Subcutaneous adipose tissue (tissue), 4 donors: ENCODE data around the gene SLC7A4. TPM values are rescaled to one million over a fixed set of nuclear protein-coding genes. Genes with fewer than 3 reads are reported as not detected.

Experiments used
- CTCF ChIP-seq: fragments of 450-650 bp; IDR thresholded peaks from one replicate; pipeline ENCODE4 v1.5.1; 2016; ENCODE audit warnings: low read depth, mild to moderate bottlenecking, control low read depth, antibody characterized with exemption, moderate library complexity
- total RNA-seq, 4 donors: library from RNA; depleted of rRNA; stranded (reverse); fragments of >200 nt; gene quantifications; one replicate each; pipeline ENCODE4 v1.1.0, GENCODE V29; 2016

The SLC7A4 gene
- total RNA-seq, 4 donors from 2014 or later = 0.94 to 4.4 (median 2.1) TPM

- no peak for TF ChIP-seq CTCF
Observed at GRCh38 chr22:20992456-20993303, 39.7 kb downstream of the SLC7A4 start.

GRCh38 chr22:20992056-20992442 lies 40.3 kb downstream of the SLC7A4 start:
- no peak for TF ChIP-seq CTCF

DNA sequence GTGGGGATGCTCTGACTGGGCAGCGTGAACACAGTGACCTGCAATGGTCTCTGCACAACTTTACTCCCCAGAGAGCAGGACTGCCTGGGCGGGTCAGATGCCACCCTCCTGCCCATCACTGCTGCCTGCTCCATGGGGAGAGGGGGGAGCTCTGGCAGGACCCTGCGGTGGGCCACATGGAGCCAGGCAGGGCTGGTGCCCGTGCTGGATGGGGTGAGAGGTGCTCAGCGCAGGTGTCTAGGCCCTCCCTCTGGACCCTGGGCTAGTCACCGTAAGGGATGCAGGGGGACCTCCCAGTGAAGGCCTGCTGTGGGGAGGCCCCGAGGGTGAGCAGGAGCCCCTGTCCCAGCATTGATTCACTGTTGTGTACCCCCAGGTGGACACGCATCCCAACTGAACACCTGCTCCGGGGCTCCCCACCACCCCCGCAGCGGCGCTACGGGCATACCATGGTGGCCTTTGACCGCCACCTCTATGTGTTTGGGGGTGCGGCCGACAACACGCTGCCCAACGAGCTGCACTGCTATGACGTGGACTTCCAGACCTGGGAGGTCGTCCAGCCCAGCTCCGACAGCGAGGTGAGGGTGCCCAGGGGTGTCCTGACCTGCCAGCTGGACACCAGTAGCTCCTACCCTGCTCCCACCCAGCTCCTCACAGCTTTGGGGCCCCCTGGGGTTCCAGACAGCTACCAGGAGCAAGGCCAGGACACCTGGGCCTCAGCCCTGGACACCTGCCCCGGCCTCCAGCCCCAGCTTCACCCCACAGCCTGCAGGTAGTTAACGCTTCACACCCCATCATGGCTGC lies 40.9 kb downstream of the SLC7A4 start:
- no peak for TF ChIP-seq CTCF

GRCh38 chr22:20990184-20991180 lies 41.9 kb downstream of the SLC7A4 start:
- no peak for TF ChIP-seq CTCF

DNA sequence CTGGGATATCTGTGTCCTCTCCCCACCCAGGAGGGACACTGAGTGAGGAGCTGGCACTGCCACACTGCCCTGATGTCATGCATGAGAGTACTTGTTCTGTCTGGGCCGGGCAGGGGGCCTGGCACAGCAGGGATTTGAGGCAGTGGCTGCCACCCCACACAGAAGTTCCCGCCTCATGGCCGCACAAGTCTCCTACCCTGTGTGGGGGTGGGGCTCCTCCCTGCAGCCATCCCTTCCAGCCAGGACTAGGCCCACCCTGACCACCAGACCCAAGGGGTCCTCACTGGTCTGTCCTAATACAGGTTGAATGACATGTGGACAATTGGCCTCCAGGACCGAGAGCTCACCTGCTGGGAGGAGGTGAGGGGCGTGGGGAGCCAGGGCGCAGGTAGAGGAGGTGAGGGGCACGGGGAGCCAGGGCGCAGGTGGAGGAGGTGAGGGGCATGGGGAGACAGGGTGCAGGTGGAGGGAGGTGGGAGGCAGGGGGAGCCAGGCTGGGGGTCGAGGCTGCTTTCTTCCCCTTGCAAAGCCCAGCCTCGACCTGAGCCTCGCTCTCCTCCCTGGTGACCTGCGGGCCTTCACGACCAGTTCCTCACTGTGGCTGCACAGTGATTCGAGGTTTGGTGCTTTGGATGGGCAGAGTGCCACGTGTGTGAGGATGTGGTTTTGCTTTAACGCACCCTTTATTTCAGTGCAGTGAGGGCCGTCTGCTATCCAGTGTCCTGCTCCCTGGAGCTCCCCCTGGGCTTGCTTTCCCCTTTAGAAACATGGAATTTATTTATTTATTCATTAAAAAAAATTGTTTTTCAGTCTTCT lies 42.8 kb downstream of the SLC7A4 start:
- TF ChIP-seq CTCF = no peak

GRCh38 chr22:20988573-20989322 lies 43.6 kb downstream of the SLC7A4 start:
- no peak for TF ChIP-seq CTCF
